ENCODE data around the gene MAST4.

The MAST4 gene

GRCh38 chr5:66874004-66874403, 277.8 kb downstream of the MAST4 start:
- no peak for DNase-seq (ENCODE audit: low read depth)

- no peak for DNase-seq (ENCODE audit: low read depth)
These were observed 279.1 kb downstream of the MAST4 start for GRCh38 chr5:66875315-66875714.

GRCh38 chr5:66876266-66876807, 280.1 kb downstream of the MAST4 start:
- no peak for DNase-seq (ENCODE audit: low read depth)

GRCh38 chr5:66877843-66878242, 281.6 kb downstream of the MAST4 start:
- DNase-seq (ENCODE audit: low read depth): no peak

GRCh38 chr5:66880401-66880800, 284.2 kb downstream of the MAST4 start:
- DNase-seq (ENCODE audit: low read depth): no peak

GRCh38 chr5:66881480-66882161, 285.4 kb downstream of the MAST4 start:
- no peak for DNase-seq (ENCODE audit: low read depth)

- no peak for DNase-seq (ENCODE audit: low read depth)
These were observed 286.5 kb downstream of the MAST4 start for GRCh38 chr5:66882606-66883227.

GRCh38 chr5:66884564-66885243, 288.5 kb downstream of the MAST4 start:
- no peak for DNase-seq (ENCODE audit: low read depth)

- DNase-seq (ENCODE audit: low read depth): no peak
These were observed 290.7 kb downstream of the MAST4 start for GRCh38 chr5:66886941-66887340.

- DNase-seq (ENCODE audit: low read depth): no peak
These were observed 292.4 kb downstream of the MAST4 start for GRCh38 chr5:66888613-66889012.

GRCh38 chr5:66889056-66889455, 292.9 kb downstream of the MAST4 start:
- no peak for DNase-seq (ENCODE audit: low read depth)

GRCh38 chr5:66889524-66889923, 293.3 kb downstream of the MAST4 start:
- DNase-seq (ENCODE audit: low read depth): no peak

- DNase-seq (ENCODE audit: low read depth): no peak
These were observed 295.2 kb downstream of the MAST4 start for GRCh38 chr5:66891184-66891925.

- DNase-seq (ENCODE audit: low read depth): no peak
These were observed 296.5 kb downstream of the MAST4 start for GRCh38 chr5:66892716-66893115.

- DNase-seq (ENCODE audit: low read depth): peak; percentile 13
These were observed 298.5 kb downstream of the MAST4 start for GRCh38 chr5:66894480-66895240.

- DNase-seq (ENCODE audit: low read depth): no peak
These were observed 300.0 kb downstream of the MAST4 start for GRCh38 chr5:66896171-66896570.

- no peak for DNase-seq (ENCODE audit: low read depth)
These were observed 301.2 kb downstream of the MAST4 start for GRCh38 chr5:66897356-66897755.

GRCh38 chr5:66898241-66898995, 302.2 kb downstream of the MAST4 start:
- no peak for DNase-seq (ENCODE audit: low read depth)

- DNase-seq (ENCODE audit: low read depth): no peak
These were observed 307.0 kb downstream of the MAST4 start for GRCh38 chr5:66903218-66903617.

GRCh38 chr5:66903709-66904108, 307.5 kb downstream of the MAST4 start:
- DNase-seq (ENCODE audit: low read depth): no peak

GRCh38 chr5:66904189-66904588, 308.0 kb downstream of the MAST4 start:
- DNase-seq (ENCODE audit: low read depth): no peak
